RCC 7860 (cell line): ENCODE results near the gene P2RY6.

Experiments
- DNase-seq: peaks from one replicate; pipeline ENCODE4 v3.0.0-alpha.2; 2015; ENCODE audit warnings: low spot score
- FAIRE-seq: peaks from 2 replicates; lab custom pipeline; 2012; peaks lifted over from hg19 to GRCh38; lab: Jason Lieb, UNC

Gene P2RY6

GRCh38 chr11:73236854-73237253 is 35.3 kb upstream of the P2RY6 start:
- FAIRE-seq (no peak), DNase-seq (peak; percentile 20)

- FAIRE-seq (no peak), DNase-seq (no peak)
These were observed 34.5 kb upstream of the P2RY6 start for GRCh38 chr11:73237471-73238290.

- FAIRE-seq: no peak
- DNase-seq: no peak
These were observed 33.0 kb upstream of the P2RY6 start for GRCh38 chr11:73239111-73239521.

- no peak for FAIRE-seq
These were observed 32.5 kb upstream of the P2RY6 start for GRCh38 chr11:73239571-73240189.

GRCh38 chr11:73240190-73240781 is 31.9 kb upstream of the P2RY6 start:
- DNase-seq (no peak), FAIRE-seq (no peak)

More at GRCh38 chr11:73239571-73240189, 32.5 kb upstream of the P2RY6 start:
- no peak for DNase-seq

GRCh38 chr11:73241300-73241699 is 30.8 kb upstream of the P2RY6 start:
- DNase-seq (no peak), FAIRE-seq (no peak)

GRCh38 chr11:73242251-73243092 is 29.7 kb upstream of the P2RY6 start:
- FAIRE-seq (no peak), DNase-seq (peak; percentile 48)

GRCh38 chr11:73243093-73243485 is 29.0 kb upstream of the P2RY6 start:
- no peak for DNase-seq
- FAIRE-seq: no peak

- FAIRE-seq: no peak
- no peak for DNase-seq
These were observed 27.4 kb upstream of the P2RY6 start for GRCh38 chr11:73244589-73245240.

GRCh38 chr11:73245461-73245860 is 26.7 kb upstream of the P2RY6 start:
- DNase-seq (no peak), FAIRE-seq (no peak)

- FAIRE-seq (no peak), DNase-seq (no peak)
These were observed 25.8 kb upstream of the P2RY6 start for GRCh38 chr11:73246303-73246702.

GRCh38 chr11:73248526-73249185 is 23.5 kb upstream of the P2RY6 start:
- FAIRE-seq: no peak
- DNase-seq: no peak

- DNase-seq (peak; percentile 81), FAIRE-seq (no peak)
These were observed 22.8 kb upstream of the P2RY6 start for GRCh38 chr11:73249304-73249703.

GRCh38 chr11:73249853-73250783 is 22.0 kb upstream of the P2RY6 start:
- DNase-seq (no peak), FAIRE-seq (no peak)

- FAIRE-seq (no peak), DNase-seq (no peak)
These were observed 19.5 kb upstream of the P2RY6 start for GRCh38 chr11:73252577-73253191.

GRCh38 chr11:73257342-73258103 is 14.6 kb upstream of the P2RY6 start:
- DNase-seq (peak; percentile 96), FAIRE-seq (peak; percentile 92)

GRCh38 chr11:73258104-73259035 is 13.8 kb upstream of the P2RY6 start:
- FAIRE-seq: no peak

More at GRCh38 chr11:73258104-73259035, 13.8 kb upstream of the P2RY6 start:
- no peak for DNase-seq
